Upper lobe of left lung (tissue), 4 donors: ENCODE results near the gene INKA1.

Experiments
- CTCF ChIP-seq, 6 experiments: fragments of 450-650 bp in 4 of 6; fragments of 200-600 bp in 2 of 6; sonication (generic) in 2 of 6; IDR thresholded peaks; one replicate each; pipeline ENCODE4 v1.5.1; 2016 to 2019; ENCODE audit warnings: antibody characterized with exemption in 6 of 6
- POLR2A ChIP-seq, 4 donors: fragments of 450-650 bp; IDR thresholded peaks; one replicate each; pipeline ENCODE4 v1.5.1; 2016 to 2017; ENCODE audit warnings: antibody characterized with exemption in 4 of 4, mild to moderate bottlenecking in 2 of 4
- POLR2AphosphoS5 ChIP-seq, 2 donors: sonication (generic); formaldehyde crosslinking; IDR thresholded peaks; one replicate each; pipeline ENCODE4 v1.5.1; 2017; ENCODE audit warnings: antibody characterized with exemption in 2 of 2

GRCh38 chr3:49801160-49801559 is 1.9 kb upstream of the INKA1 start:
- TF ChIP-seq CTCF (IDR thresholded peaks at IDR 0.05), result no peak
- TF ChIP-seq POLR2AphosphoS5 (IDR thresholded peaks at IDR 0.05), result no peak
- TF ChIP-seq POLR2A (IDR thresholded peaks at IDR 0.05), result no peak
